ENCODE data around the gene WBP11. TPM values are rescaled to one million over a fixed set of nuclear protein-coding genes. Genes with fewer than 3 reads are reported as not detected.
A peak's percentile ranks its signal among the peaks of the same experiment; 100 is the strongest.

Gene WBP11
- polyA plus RNA-seq, 1 donor (not counting 4 experiments of a cell fraction or from before 2014, with no cell fraction given): 13.1 TPM

GRCh38 chr12:14845350-14845750, 42.1 kb upstream of the WBP11 start:
- Histone ChIP-seq H3K79me2 (ENCODE audit: control insufficient read depth, insufficient read depth, low read length) (no peaks in the 10 kb centered on the region), H3K36me3 (ENCODE audit: control insufficient read depth in 2 of 2, extremely low read depth in 1 of 2, insufficient read depth in 2 of 2, low read length in 2 of 2) (no peaks in the 10 kb centered on the region), H3K27ac (ENCODE audit: control insufficient read depth, insufficient read depth, low read length) (no peak overlapping the region), H3K9me1 (ENCODE audit: control insufficient read depth, extremely low read depth, insufficient read depth, low read length) (no peaks in the 10 kb centered on the region), H3K9me3 (ENCODE audit: control insufficient read depth, low read depth, low read length) (no peaks in the 10 kb centered on the region), H3K4me3 (ENCODE audit: control insufficient read depth in 2 of 3, extremely low read depth in 1 of 3, insufficient read depth in 2 of 3, low read depth in 1 of 3, low read length in 3 of 3) (no peak overlapping the region), H2AFZ (ENCODE audit: control insufficient read depth, low read length) (peak overlapping the region; percentile 64), H4K20me1 (ENCODE audit: control insufficient read depth, extremely low read depth, insufficient read depth, low read length) (no peaks in the 10 kb centered on the region), H3K4me1 (ENCODE audit: control insufficient read depth, extremely low read depth, insufficient read depth, low read length) (peaks cover 22% of the 10 kb centered on the region), H3K9ac (ENCODE audit: control insufficient read depth, extremely low read depth, insufficient read depth, low read length) (no peak overlapping the region), H3K4me2 (ENCODE audit: control insufficient read depth, extremely low read depth, insufficient read depth, low read depth, low read length) (no peak overlapping the region), H3K27me3 (ENCODE audit: control insufficient read depth, extremely low read depth, insufficient read depth, low read length) (no peaks in the 10 kb centered on the region)
- TF ChIP-seq EZH2 (IDR thresholded peaks at IDR 0.05; ENCODE audit: low read length) (no peak), CTCF (optimal IDR thresholded peaks at IDR 0.05 in 1 of 3, IDR thresholded peaks at IDR 0.05 in 1 of 3, conservative IDR thresholded peaks at IDR 0.05 in 1 of 3; ENCODE audit: extremely low read depth in 1 of 3, insufficient read depth in 2 of 3, low read length in 3 of 3) (peak in 2 of 3 experiments; percentile 56 to 58)
- no peak for FAIRE-seq
- no peak for DNase-seq (ENCODE audit: low read depth, low spot score)
- dilution Hi-C loops (cut with MboI; ENCODE audit: extremely low pct_ligation_motif_present, low sequenced_read_pairs): no loop called here

GRCh38 chr12:14844401-14844800, 41.1 kb upstream of the WBP11 start:
- no peak for FAIRE-seq
- H3K9me1 ChIP-seq (ENCODE audit: control insufficient read depth, extremely low read depth, insufficient read depth, low read length): no peaks in the 10 kb centered on the region
- H3K4me1 ChIP-seq (ENCODE audit: control insufficient read depth, extremely low read depth, insufficient read depth, low read length): peaks cover 13% of the 10 kb centered on the region
- H3K36me3 ChIP-seq (ENCODE audit: control insufficient read depth in 2 of 2, extremely low read depth in 1 of 2, insufficient read depth in 2 of 2, low read length in 2 of 2): no peaks in the 10 kb centered on the region
- no peaks in the 10 kb centered on the region for H3K9me3 ChIP-seq (ENCODE audit: control insufficient read depth, low read depth, low read length)
- H3K4me3 ChIP-seq (ENCODE audit: control insufficient read depth in 2 of 3, extremely low read depth in 1 of 3, insufficient read depth in 2 of 3, low read depth in 1 of 3, low read length in 3 of 3): no peak overlapping the region
- dilution Hi-C loops (cut with MboI; ENCODE audit: extremely low pct_ligation_motif_present, low sequenced_read_pairs): no loop called here
- no peaks in the 10 kb centered on the region for H3K79me2 ChIP-seq (ENCODE audit: control insufficient read depth, insufficient read depth, low read length)
- no peak for TF ChIP-seq CTCF (optimal IDR thresholded peaks at IDR 0.05 in 1 of 3, IDR thresholded peaks at IDR 0.05 in 1 of 3, conservative IDR thresholded peaks at IDR 0.05 in 1 of 3; ENCODE audit: extremely low read depth in 1 of 3, insufficient read depth in 2 of 3, low read length in 3 of 3)
- H3K9ac ChIP-seq (ENCODE audit: control insufficient read depth, extremely low read depth, insufficient read depth, low read length): no peak overlapping the region
- no peaks in the 10 kb centered on the region for H4K20me1 ChIP-seq (ENCODE audit: control insufficient read depth, extremely low read depth, insufficient read depth, low read length)
- no peak overlapping the region for H3K27ac ChIP-seq (ENCODE audit: control insufficient read depth, insufficient read depth, low read length)
- no peaks in the 10 kb centered on the region for H3K27me3 ChIP-seq (ENCODE audit: control insufficient read depth, extremely low read depth, insufficient read depth, low read length)
- no peak overlapping the region for H3K4me2 ChIP-seq (ENCODE audit: control insufficient read depth, extremely low read depth, insufficient read depth, low read depth, low read length)
- no peak overlapping the region for H2AFZ ChIP-seq (ENCODE audit: control insufficient read depth, low read length)
- DNase-seq (ENCODE audit: low read depth, low spot score): no peak

Data from keratinocyte (primary cell).